ENCODE measurements around the gene NEK5.

The NEK5 gene

GRCh38 chr13:52043675-52044074 is 85.2 kb downstream of the NEK5 start:
- Histone ChIP-seq H3K4me3 (ENCODE audit: low read depth in 1 of 2, low read length in 2 of 2) (no peak overlapping the region), H3K27ac (ENCODE audit: low read length) (no peak overlapping the region), H3K9me3 (ENCODE audit: insufficient read depth, low read length, severe bottlenecking) (no peaks in the 10 kb centered on the region), H3K9ac (ENCODE audit: low read depth, low read length) (no peak overlapping the region), H3K79me2 (ENCODE audit: insufficient read depth, low read length) (no peaks in the 10 kb centered on the region), H3K27me3 (ENCODE audit: insufficient read depth, low read length, poor library complexity) (no peaks in the 10 kb centered on the region), H3K36me3 (ENCODE audit: insufficient read depth, low read length) (no peaks in the 10 kb centered on the region), H3K4me2 (ENCODE audit: insufficient read depth, low read length) (no peak overlapping the region), H2AFZ (ENCODE audit: low read depth, low read length) (no peak overlapping the region), H3K4me1 (ENCODE audit: insufficient read depth, low read length) (no peaks in the 10 kb centered on the region), H4K20me1 (ENCODE audit: insufficient read depth, low read length) (no peaks in the 10 kb centered on the region)
- ATAC-seq (ENCODE audit: insufficient read depth, low read depth) (no peak), DNase-seq (no peak)
- TF ChIP-seq EZH2 (IDR thresholded peaks at IDR 0.05; ENCODE audit: borderline replicate concordance, low read depth, low read length, severe bottlenecking) (no peak), CTCF (IDR thresholded peaks at IDR 0.05; ENCODE audit: borderline replicate concordance, extremely low read depth, low read length, poor library complexity, severe bottlenecking) (no peak)

- DNase-seq (no peak), ATAC-seq (ENCODE audit: insufficient read depth, low read depth) (no peak)
- no peak overlapping the region for H3K9ac ChIP-seq (ENCODE audit: low read depth, low read length)
- H4K20me1 ChIP-seq (ENCODE audit: insufficient read depth, low read length) = peaks cover 4% of the 10 kb centered on the region; the same call in 1 of the 2 replicates
- no peak overlapping the region for H2AFZ ChIP-seq (ENCODE audit: low read depth, low read length)
- no peaks in the 10 kb centered on the region for H3K4me1 ChIP-seq (ENCODE audit: insufficient read depth, low read length)
- H3K79me2 ChIP-seq (ENCODE audit: insufficient read depth, low read length) = no peaks in the 10 kb centered on the region
- H3K36me3 ChIP-seq (ENCODE audit: insufficient read depth, low read length) = no peaks in the 10 kb centered on the region
- no peak overlapping the region for H3K27ac ChIP-seq (ENCODE audit: low read length)
- TF ChIP-seq CTCF (IDR thresholded peaks at IDR 0.05; ENCODE audit: borderline replicate concordance, extremely low read depth, low read length, poor library complexity, severe bottlenecking) (no peak), EZH2 (IDR thresholded peaks at IDR 0.05; ENCODE audit: borderline replicate concordance, low read depth, low read length, severe bottlenecking) (no peak)
- no peak overlapping the region for H3K4me3 ChIP-seq (ENCODE audit: low read depth in 1 of 2, low read length in 2 of 2)
- H3K27me3 ChIP-seq (ENCODE audit: insufficient read depth, low read length, poor library complexity) = no peaks in the 10 kb centered on the region
- no peak overlapping the region for H3K4me2 ChIP-seq (ENCODE audit: insufficient read depth, low read length)
- H3K9me3 ChIP-seq (ENCODE audit: insufficient read depth, low read length, severe bottlenecking) = no peaks in the 10 kb centered on the region
These were observed 92.8 kb downstream of the NEK5 start for GRCh38 chr13:52036037-52036436.

- ATAC-seq (ENCODE audit: insufficient read depth, low read depth) = no peak
These were observed 94.2 kb downstream of the NEK5 start for GRCh38 chr13:52034616-52035226.

More at GRCh38 chr13:52034616-52035226, 94.2 kb downstream of the NEK5 start:
- no peak overlapping the region for H3K27ac ChIP-seq (ENCODE audit: low read length)
- H3K79me2 ChIP-seq (ENCODE audit: insufficient read depth, low read length) = no peaks in the 10 kb centered on the region
- peaks cover 4% of the 10 kb centered on the region; the same call in 1 of the 2 replicates for H4K20me1 ChIP-seq (ENCODE audit: insufficient read depth, low read length)
- no peaks in the 10 kb centered on the region for H3K9me3 ChIP-seq (ENCODE audit: insufficient read depth, low read length, severe bottlenecking)
- H3K36me3 ChIP-seq (ENCODE audit: insufficient read depth, low read length) = no peaks in the 10 kb centered on the region
- H3K4me1 ChIP-seq (ENCODE audit: insufficient read depth, low read length) = no peaks in the 10 kb centered on the region
- TF ChIP-seq EZH2 (IDR thresholded peaks at IDR 0.05; ENCODE audit: borderline replicate concordance, low read depth, low read length, severe bottlenecking) (no peak), CTCF (IDR thresholded peaks at IDR 0.05; ENCODE audit: borderline replicate concordance, extremely low read depth, low read length, poor library complexity, severe bottlenecking) (no peak)
- no peak for DNase-seq
- no peaks in the 10 kb centered on the region for H3K27me3 ChIP-seq (ENCODE audit: insufficient read depth, low read length, poor library complexity)
- no peak overlapping the region for H2AFZ ChIP-seq (ENCODE audit: low read depth, low read length)
- no peak overlapping the region for H3K9ac ChIP-seq (ENCODE audit: low read depth, low read length)
- no peak overlapping the region for H3K4me3 ChIP-seq (ENCODE audit: low read depth in 1 of 2, low read length in 2 of 2)
- H3K4me2 ChIP-seq (ENCODE audit: insufficient read depth, low read length) = no peak overlapping the region
